GM18520 (cell line): ENCODE measurements around the gene VSTM2A.
"Not testable (repeated sequence)": the region's sequence is repeated elsewhere in the genome, so short reads cannot be mapped to it uniquely, and the experiment has no call there.

ENCODE experiments used
- ATAC-seq: cut with Tn5 transposase; IDR thresholded peaks from one replicate; pipeline ENCODE4 v1.9.1; 2021; ENCODE audit not compliant: unreplicated experiment

The VSTM2A gene, protein sequence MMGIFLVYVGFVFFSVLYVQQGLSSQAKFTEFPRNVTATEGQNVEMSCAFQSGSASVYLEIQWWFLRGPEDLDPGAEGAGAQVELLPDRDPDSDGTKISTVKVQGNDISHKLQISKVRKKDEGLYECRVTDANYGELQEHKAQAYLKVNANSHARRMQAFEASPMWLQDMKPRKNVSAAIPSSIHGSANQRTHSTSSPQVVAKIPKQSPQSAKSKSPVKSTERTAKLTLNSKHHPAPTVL

DNA sequence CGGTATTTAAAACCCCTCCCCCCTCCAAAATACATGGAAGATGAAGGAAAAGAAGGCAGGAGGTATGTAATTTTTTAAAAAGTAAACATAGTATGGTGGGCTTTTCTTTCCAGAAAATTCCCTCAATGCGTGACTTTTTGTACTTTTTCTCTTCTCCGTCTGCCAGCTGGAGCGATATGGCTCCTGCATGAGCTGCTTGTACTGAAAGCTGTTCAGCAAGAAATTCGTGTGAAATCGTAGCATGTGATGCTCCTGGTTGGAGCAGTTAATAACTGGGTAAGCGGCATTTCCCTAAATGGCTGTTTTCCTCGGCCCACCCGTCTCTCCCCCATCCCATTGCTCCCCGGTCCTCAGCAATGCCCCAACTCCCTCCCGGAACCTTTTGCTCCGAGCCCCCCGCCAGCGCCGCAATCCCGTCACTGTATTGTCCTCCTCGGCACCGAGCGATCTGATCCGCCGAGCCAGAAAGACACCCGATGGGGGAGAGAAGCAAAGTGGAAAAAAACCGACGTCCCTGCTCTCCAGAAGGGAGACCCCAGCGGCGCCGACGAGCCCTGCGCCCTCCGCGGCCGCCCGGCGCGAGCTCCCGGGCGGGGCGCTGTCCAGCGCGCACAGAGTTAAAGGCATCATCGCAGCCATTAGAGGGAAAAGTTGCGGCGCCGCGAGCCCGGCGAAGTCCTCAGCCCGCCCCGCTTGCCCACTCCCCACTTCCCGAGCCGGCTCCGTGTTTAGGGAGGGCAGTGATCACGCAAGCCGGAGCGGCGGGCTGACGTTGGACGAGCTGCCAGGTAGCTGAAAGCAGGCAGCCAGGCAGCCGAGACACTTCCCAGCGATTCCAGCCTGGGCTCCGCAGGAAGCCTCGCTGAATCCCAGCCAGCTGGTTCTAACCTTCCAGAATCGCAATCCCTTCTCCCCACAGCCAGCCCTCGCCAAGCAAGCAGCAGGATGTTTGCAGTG, at the start of gene VSTM2A:
TSS of gene VSTM2A (plus strand) at position 707 of the 957 bp plus-strand sequence. CDS start 356 bp downstream, outside the sequence.
- ATAC-seq: no peak

DNA sequence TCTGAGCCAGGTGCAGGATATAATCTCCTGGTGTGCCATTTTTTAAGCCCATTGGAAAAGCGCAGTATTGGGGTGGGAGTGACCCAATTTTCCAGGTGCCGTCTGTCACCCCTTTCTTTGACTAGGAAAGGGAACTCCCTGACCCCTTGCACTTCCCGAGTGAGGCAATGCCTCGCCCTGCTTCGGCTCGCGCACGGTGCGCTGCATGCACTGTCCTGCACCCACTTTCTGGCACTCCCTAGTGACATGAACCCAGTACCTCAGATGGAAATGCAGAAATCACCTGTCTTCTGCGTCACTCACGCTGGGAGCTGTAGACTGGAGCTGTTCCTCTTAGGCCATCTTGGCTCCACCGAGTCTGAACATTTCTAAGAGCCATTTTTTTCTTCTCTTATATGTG, 37.6 kb upstream of the VSTM2A start:
- ATAC-seq: not testable (repeated sequence)

DNA sequence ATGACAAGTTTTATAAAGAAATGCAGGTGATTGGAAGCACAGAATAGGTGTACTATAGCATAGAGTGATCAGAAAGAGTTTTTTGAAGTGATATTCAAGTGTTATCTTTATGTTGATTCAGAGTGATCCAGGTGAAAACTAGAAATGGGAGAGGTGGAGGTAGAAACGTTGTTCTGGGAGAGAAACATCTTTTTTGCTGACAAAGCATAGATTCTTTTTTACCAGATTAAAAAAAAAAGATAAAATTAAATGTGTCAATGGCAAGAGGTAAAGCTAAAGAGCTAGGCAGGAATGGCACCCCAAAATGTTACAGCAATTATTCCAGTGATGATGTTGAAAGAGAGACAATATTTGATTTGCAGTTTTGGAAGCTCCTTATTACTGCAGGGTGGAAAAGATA, 12.6 kb upstream of the VSTM2A start:
- ATAC-seq: no peak

DNA sequence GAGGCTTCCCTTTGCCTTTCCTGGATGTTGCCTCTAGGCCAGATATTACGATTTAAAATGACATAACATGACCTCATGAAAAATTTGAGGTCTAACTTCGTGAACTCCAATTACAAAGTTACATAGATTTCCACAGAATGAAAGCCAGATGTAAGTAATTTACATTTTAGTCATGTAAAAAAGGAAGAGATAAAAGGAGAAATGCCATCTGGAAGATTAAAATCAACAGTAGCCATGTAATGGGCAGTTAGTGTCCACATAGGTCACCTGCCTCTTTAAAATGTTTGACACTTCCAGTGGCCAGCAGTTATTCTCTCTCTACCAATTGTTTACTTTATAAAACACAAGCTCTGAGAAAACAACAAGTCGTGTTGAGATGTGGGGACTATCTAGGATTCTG, 4.1 kb upstream of the VSTM2A start:
- no peak for ATAC-seq

DNA sequence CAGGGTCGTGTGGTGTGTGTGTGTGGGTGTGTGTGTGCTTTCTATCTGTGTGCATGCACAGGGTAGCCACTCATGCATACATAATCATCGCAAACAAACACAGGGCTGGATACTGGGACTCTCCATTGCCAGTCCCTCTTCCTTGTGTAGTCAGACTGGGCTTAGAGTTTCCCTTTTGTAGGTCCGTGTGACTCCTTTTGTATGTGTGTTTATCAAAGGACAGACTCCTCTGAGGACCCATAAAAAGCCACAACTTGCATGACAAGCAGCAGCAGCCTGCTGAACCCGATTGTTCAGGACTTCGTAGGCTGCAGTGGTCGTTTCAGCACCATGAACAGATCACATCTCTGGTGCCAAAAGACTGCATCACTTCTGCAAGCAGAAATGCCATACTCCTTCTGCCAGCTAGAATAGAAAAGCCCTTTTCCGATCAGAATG, 895 bp downstream of the VSTM2A start:
- no peak for ATAC-seq

DNA sequence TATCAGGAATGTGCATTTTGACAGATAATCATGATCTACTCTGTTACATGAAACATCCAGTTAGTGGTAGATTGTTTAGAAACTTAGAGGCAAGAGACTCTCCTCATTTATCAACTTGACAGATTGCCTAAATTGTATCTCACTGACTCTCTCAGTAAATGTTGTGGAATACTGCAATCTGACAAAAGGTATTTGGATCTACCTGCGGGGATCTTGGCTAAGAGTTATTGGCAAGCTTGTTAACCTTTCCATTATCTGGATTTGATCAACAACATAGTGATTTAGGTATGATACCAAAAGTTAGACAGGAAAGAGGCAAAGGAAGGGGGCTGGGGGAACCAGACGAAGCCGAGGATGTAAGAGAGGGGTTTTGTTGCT, 2.0 kb downstream of the VSTM2A start:
- ATAC-seq: no peak

DNA sequence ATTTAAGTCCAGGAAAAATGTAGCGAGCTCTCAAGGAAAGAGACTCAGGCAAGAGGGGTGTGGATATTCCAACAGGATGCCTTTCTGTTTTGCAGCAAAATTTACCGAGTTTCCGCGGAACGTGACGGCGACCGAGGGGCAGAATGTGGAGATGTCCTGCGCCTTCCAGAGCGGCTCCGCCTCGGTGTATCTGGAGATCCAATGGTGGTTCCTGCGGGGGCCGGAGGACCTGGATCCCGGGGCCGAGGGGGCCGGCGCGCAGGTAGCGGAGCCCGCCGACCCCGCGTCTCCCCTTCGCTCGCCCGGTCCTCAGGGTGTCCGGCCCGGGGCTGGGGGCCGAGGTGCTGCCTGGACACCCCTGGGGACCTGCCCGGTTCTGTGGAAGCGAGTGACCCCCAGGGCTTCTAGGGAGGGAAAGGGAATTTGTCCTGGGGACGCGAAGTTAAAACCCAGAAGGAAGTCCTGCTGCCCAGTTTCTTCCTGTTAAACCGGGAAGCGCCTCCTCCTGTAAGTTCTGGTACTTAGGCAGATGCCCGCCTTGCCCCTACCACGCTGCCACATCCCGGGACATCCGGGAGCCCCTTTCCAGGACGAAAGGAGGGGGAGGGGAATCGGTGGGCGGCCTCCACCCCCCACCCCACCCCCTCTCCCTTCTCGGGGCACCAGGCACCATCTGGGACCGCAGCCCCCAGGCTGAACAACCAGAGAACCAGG, 2.5 kb downstream of the VSTM2A start:
- no peak for ATAC-seq

DNA sequence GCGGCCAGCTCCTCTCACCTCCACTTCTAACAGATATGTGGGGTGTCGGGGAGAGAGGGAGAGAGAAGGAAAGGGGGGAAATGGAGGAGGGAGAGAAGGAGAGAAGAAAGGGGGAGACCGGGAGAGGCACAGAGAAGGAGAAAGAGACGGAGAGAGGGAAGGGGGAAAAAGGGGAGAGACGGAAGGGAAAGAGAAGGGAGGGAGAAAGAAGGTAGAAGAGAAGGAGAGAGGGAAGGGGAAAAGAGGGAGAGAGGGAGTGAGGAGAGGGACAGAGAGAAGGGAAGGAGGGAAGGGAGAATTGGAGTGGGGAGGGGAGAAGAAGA, 3.0 kb downstream of the VSTM2A start:
- ATAC-seq: no peak

DNA sequence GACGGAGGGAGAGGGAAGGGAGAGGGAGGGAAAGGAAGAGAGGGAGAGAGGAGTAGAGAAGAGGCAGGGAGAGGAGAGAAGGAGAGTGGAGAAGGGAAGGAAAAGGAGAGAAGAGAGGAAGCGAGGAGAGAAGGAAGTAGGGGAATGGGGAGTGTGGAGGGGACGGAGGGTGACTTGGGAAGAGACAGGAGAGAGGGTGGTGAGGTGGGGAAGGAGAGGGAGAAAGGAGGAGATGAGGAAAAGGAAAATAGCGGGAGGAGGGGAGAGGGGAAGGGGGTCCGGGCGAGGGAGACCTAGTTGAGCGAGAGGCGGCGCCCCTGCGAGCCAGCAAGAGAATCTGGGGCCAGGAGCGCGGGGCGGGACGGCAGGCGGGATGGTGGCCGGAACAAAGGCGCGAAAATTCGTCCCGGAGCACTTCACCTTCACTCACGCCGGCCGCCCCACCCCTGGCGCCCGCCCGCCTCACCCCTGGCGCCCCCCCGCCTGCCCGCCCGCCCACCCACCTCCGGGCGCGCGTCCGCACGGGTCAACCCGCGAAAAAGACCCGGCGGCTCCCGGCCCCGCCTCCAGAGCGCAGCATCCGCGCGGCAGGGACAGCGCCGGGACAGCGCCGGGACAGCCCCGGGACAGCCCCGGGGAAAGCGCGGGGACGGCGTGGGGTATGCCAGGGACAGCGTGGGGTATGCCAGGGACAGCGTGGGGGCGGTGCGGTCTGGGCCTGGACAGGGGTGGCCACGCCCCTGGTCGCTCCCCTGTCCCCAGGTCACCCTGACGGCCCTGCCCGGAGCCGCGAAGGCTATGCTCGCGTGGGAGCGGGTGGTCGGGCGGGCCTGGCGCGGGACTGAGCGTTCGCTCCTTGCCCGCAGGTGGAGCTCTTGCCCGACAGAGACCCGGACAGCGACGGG, 4.2 kb downstream of the VSTM2A start:
- ATAC-seq: no peak

DNA sequence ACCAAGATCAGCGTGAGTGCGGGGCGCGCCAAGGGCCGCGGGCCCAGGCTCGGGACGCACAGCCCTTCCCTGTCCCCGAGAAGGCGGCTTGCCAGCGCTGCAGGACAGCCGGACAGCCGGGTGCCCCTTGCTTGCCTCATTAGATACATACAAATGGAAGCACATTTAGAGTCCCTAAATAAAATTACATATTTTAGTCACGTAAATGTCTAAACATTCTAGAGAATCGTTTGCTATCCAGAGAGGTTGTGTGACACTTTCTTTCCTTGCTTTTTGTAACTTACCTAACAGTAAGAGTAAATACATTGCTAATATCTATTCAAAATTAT, 4.8 kb downstream of the VSTM2A start:
- ATAC-seq: no peak

DNA sequence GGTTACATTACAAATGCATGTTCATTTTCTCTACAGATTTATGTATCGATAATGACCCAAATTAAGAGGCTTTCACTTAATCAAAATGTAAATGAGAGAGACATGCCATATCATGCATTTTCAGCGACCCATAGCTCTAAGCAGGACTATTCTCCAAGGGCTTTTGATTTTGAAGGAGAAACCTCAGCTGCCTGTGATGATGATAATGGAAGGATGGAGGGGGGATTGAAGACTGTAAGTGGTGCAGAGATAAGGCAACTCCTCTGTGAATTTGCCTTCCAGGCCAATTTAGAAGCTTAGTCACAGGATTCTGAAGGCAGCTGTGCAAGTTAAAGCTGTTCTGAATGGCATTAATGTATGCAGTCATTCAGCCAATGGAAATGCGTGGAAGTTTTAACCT, 8.3 kb downstream of the VSTM2A start:
- ATAC-seq: no peak

DNA sequence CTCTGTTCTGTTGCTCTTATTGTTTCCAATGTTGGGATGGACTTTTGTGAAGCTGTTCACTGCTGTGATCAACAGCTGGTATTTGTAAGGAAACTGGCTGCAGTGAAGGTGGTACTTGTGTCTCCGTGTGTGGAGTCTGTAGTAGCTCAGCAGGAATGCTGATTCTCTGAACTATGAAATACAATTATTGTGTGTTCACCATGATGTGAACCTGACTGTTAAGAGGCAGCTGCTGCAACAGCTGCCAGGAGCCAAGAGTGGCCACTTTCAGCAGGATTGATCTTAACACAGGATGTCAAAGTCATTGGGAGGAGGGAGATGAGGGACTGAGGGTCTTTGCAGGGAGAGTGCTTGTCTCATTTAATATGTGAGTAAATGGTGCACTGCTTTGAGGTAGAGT, 13.9 kb downstream of the VSTM2A start:
- ATAC-seq: no peak

DNA sequence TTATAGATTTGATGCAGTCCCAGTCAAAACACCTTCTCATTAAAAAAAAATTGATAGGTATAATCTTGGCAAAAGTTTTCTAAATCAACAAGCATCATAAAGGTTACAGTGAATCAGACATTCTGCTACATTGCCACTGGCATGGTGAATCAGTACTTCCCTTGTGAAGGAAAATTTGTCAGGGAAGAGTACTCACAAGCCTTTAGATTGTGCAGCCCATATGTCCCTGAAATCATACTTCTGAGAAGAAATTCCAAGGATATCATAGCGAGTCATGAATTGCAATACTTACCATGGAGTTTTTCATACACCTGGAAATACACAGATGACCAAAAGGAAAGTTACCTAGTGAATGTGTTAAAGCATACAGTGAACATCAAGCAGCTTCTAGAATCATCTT, 17.2 kb downstream of the VSTM2A start:
- ATAC-seq: no peak

DNA sequence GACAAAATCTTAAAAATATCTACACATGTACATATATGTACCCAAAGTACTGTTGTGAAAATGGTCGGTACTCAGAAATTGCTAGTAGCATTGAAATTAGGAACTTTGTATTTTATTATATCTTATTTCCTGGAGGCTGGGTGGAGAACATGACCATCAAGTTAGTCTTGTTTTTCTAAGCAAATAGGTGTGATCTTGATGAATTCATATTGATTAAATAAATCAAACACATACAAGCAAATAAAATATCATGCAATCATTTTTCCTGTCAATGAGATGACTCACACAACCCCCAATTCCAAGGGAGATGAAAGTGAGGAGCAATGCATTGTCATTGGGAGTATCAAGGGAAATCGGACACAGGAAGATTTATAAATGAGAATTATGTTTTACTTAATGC, 18.0 kb downstream of the VSTM2A start:
- no peak for ATAC-seq

DNA sequence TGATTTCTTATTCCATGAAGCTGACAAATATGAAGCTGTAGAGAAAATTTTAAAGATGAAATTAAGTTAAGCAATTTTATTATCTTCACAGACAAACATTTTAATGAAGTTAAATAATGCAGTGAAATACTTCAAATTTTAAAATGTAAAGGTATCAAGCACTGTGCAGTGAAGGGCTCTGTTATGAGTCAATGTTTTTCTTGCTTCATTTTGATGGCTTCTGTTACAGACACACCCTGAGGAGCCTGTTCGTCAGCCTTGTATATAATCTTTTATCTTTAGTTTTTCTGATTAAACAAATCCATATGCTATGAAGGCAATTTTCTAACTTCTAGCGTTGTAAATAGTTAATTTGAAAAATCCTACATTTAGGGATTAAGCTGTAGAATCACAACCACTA, 18.5 kb downstream of the VSTM2A start:
- ATAC-seq: no peak

DNA sequence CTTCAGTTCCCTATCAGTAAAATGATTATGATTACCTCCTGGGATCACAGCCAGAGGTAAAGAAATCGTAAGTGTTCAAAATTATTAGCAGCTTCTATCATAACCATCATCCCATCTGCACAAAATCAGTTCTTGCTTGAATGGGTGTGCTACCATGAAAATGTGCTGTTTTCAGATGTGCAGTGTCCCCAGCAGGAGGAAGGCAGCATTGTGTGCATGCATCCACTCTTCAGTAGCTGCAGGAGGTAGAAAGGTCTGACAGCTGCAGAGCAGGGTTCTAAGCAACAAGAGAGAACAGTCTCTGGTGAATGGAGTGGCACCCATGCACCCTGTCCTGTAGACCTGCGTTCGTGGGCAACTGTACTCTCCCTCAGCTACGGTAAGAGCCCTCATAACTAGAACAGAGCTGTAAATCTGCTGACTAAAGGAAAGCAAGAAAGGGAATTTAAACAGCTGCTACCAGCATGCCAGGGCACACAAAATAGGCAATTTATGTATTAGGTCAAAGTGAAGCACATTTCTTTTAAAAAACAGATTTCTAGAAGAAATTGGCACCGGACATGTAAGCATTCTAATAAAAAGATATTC, 21.2 kb downstream of the VSTM2A start:
- no peak for ATAC-seq

DNA sequence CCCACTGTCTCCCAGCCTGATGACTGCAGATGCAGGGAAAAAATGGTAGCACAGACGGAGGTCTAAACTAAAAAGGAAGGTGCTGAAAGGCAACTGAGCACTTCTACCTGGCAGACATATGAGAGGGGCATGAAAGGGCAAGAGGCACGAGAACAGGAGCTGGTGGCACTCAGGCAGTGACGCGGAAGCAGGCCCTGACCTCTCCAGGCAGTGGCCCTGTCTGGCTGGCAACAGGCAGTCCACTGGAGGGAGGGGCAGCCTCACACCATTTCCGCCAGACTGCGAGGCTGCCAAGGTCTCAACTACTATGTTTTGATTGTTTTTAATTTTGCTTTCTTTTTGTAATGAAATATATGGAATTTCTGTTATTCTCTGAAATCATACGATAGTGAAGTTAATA, 23.3 kb downstream of the VSTM2A start:
- ATAC-seq: no peak

DNA sequence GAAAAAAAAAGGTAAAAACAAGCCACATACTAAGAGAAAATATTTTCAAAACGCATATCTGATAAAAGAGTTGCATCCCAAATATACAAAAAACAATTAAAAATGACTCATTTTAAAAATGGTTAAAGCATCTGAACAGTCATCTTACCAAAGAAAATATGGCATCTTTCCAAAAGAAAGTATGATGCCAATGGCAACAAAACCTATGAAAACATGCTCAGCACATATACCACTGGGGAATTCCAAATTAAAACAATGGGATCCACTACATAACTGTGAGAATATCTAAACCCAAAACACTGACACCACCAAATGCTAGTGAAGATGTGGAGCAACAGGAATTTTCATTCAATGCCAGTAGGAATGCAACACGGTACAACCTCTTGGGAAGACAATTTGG, 39.3 kb downstream of the VSTM2A start:
- no peak for ATAC-seq

DNA sequence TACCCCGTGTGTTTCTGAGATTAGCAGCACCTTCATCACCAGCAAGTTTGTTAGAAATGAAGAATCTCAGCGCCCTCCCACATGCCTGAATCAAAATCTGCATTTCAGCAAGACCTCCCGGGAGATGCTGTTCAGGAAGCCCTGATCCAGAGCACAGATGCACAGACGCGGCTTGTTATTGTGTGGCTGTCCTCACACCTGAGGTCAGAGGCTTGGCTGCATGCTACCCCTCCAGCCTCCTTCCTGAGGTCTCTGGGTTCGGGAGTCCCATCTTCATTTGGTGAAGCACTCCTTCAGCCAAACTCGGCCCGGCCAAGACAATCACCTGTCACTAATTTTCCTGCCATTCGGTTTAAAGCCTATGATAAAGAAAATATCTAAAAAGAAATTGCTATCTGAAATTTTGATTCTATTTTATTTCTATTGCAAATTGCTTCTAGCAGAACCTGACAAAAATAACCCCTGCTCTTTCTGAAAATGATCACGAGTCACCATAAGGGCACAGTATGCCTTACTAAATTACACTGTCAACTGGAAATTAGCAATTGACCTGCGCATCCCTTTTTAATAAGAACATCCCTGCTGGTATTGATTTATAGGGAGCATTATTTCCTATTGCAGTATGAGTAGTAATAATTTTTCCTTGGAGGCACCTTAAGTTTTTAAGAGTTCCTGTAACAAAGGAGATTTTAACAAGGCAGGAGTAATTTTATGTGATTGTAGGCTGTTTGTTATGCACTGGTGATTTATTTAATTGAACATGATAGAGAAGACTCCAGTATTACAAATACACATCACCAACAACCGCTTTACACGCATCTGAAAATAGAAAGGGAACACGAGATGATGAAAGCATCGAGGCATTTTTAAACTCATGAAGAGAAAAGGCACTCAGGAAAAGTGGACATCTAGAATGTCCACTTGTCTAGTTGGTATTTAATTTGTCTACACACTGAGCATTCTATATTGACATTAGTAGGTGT, 49.5 kb downstream of the VSTM2A start:
- ATAC-seq: no peak
